C4-2B (cell line): ENCODE results near the gene ALDH1A2.

Experiments
- CTCF ChIP-seq: fragments of 450-650 bp; conservative IDR thresholded peaks from 2 replicates; pipeline ENCODE4 v1.5.1; 2017; ENCODE audit warnings: mild to moderate bottlenecking
- ZFX ChIP-seq: fragments of 450-650 bp; IDR thresholded peaks from 2 replicates; pipeline ENCODE4 v1.6.1; 2017

GRCh38 chr15:58057559-58057958, 8.0 kb downstream of the ALDH1A2 start:
- TF ChIP-seq CTCF (no peak), ZFX (no peak)
